GM21786 (cell line): Measurements from ENCODE around the gene CCNY.
A peak's percentile ranks its signal among the peaks of the same experiment; 100 is the strongest.

ENCODE experiments used
- ATAC-seq: cut with Tn5 transposase; IDR thresholded peaks from one replicate; pipeline ENCODE4 v1.9.1; 2021; ENCODE audit not compliant: unreplicated experiment

The CCNY gene

GRCh38 chr10:35331894-35332640 lies 4.2 kb upstream of the CCNY start:
- no peak for ATAC-seq

- no peak for ATAC-seq
These were observed 2.0 kb upstream of the CCNY start for GRCh38 chr10:35334297-35334696.

GRCh38 chr10:35335133-35336083 lies 901 bp upstream of the CCNY start:
- peak; percentile 3 for ATAC-seq

GRCh38 chr10:35336921-35337823 lies 863 bp downstream of the CCNY start:
- ATAC-seq, result peak; percentile 4

GRCh38 chr10:35339942-35340341 lies 3.6 kb downstream of the CCNY start:
- ATAC-seq, result peak; percentile 26

GRCh38 chr10:35340975-35341374 lies 4.7 kb downstream of the CCNY start:
- ATAC-seq, result no peak

- ATAC-seq, result peak; percentile 81
These were observed 5.2 kb downstream of the CCNY start for GRCh38 chr10:35341521-35341920.

- ATAC-seq, result no peak
These were observed 6.0 kb downstream of the CCNY start for GRCh38 chr10:35342183-35342753.

GRCh38 chr10:35343739-35344138 lies 7.4 kb downstream of the CCNY start:
- no peak for ATAC-seq

GRCh38 chr10:35345383-35345742 lies 9.1 kb downstream of the CCNY start:
- ATAC-seq, result no peak

GRCh38 chr10:35346248-35346647 lies 9.9 kb downstream of the CCNY start:
- ATAC-seq, result no peak

- no peak for ATAC-seq
These were observed 10.8 kb downstream of the CCNY start for GRCh38 chr10:35347121-35347562.

GRCh38 chr10:35347899-35348608 lies 11.7 kb downstream of the CCNY start:
- ATAC-seq, result no peak

GRCh38 chr10:35348609-35349388 lies 12.5 kb downstream of the CCNY start:
- ATAC-seq, result no peak

- ATAC-seq, result no peak
These were observed 13.1 kb downstream of the CCNY start for GRCh38 chr10:35349389-35349915.

- no peak for ATAC-seq
These were observed 14.7 kb downstream of the CCNY start for GRCh38 chr10:35351021-35351420.

GRCh38 chr10:35352097-35352496 lies 15.8 kb downstream of the CCNY start:
- ATAC-seq, result no peak

- no peak for ATAC-seq
These were observed 16.2 kb downstream of the CCNY start for GRCh38 chr10:35352512-35352911.

GRCh38 chr10:35353395-35353794 lies 17.1 kb downstream of the CCNY start:
- peak; percentile 14 for ATAC-seq
